HepG2 (cell line): ENCODE measurements around the gene LTBR. TPM values are rescaled to one million over a fixed set of nuclear protein-coding genes. Genes with fewer than 3 reads are reported as not detected.

Source experiments
- CC2D1A ChIP-seq: sonication (generic); formaldehyde crosslinking; IDR thresholded peaks from 2 replicates; pipeline ENCODE4 v1.8.1; 2023; ENCODE audit warnings: mild to moderate bottlenecking, missing genetic modification reagents
- FOXP1 ChIP-seq, 2 experiments: fragments of 450-650 bp in 1 of 2; IDR thresholded peaks; 2 replicates each; pipeline ENCODE4 v1.6.1; 2017 to 2018; ENCODE audit warnings: antibody characterized with exemption in 1 of 2
- GLMP ChIP-seq: sonication (generic); formaldehyde crosslinking; IDR thresholded peaks from 2 replicates; pipeline ENCODE4 v1.9.0; 2021; ENCODE audit warnings: missing genetic modification reagents, mild to moderate bottlenecking, borderline replicate concordance
- IRX3 ChIP-seq: sonication (generic); formaldehyde crosslinking; IDR thresholded peaks from 2 replicates; pipeline ENCODE4 v1.8.1; 2023; ENCODE audit warnings: mild to moderate bottlenecking, low read depth, missing genetic modification reagents, borderline replicate concordance
- KAT7 ChIP-seq: IDR thresholded peaks from 2 replicates; pipeline ENCODE4 v1.6.1; 2018; ENCODE audit warnings: borderline replicate concordance, missing compliant biosample characterization
- MATR3 ChIP-seq: sonication (generic); formaldehyde crosslinking; IDR thresholded peaks from 2 replicates; pipeline ENCODE4 v1.4.0; 2020; ENCODE audit warnings: missing genetic modification reagents
- MED13 ChIP-seq: sonication (generic); formaldehyde crosslinking; IDR thresholded peaks from 2 replicates; pipeline ENCODE4 v1.5.0; 2020; ENCODE audit warnings: missing genetic modification reagents
- REST ChIP-seq, 2 experiments: IDR thresholded peaks; 2 replicates each; pipeline ENCODE4 v1.6.1; 2011 to 2012; ENCODE audit warnings: low read length in 2 of 2, borderline replicate concordance in 1 of 2, low read depth in 1 of 2, mild to moderate bottlenecking in 1 of 2, moderate library complexity in 1 of 2
- RXRA ChIP-seq: sonication (generic); formaldehyde crosslinking; IDR thresholded peaks from 2 replicates; pipeline ENCODE4 v1.5.1; 2020; ENCODE audit warnings: missing genetic modification reagents
- RXRB ChIP-seq: IDR thresholded peaks from 2 replicates; pipeline ENCODE4 v1.6.1; 2016; ENCODE audit warnings: borderline replicate concordance, missing genetic modification reagents, missing compliant biosample characterization
- SALL1 ChIP-seq: sonication (generic); formaldehyde crosslinking; IDR thresholded peaks from 2 replicates; pipeline ENCODE4 v1.8.0; 2022; ENCODE audit warnings: mild to moderate bottlenecking, missing genetic modification reagents
- SNAI1 ChIP-seq: sonication (generic); formaldehyde crosslinking; IDR thresholded peaks from 2 replicates; pipeline ENCODE4 v1.5.0; 2020; ENCODE audit warnings: mild to moderate bottlenecking, missing genetic modification reagents, borderline replicate concordance
- TAF1 ChIP-seq: sonication (generic); formaldehyde crosslinking; IDR thresholded peaks from 2 replicates; pipeline ENCODE4 v1.4.0; 2020; ENCODE audit warnings: missing genetic modification reagents
- ZBTB1 ChIP-seq: sonication (generic); formaldehyde crosslinking; IDR thresholded peaks from 2 replicates; pipeline ENCODE4 v1.4.0; 2020; ENCODE audit warnings: missing genetic modification reagents, borderline replicate concordance
- ZFP36 ChIP-seq: fragments of 150-350 bp; IDR thresholded peaks from 2 replicates; pipeline ENCODE4 v1.6.1; 2018; ENCODE audit warnings: borderline replicate concordance, low read length, low read depth; ENCODE audit not compliant: partially characterized antibody
- ZNF337 ChIP-seq: sonication (generic); formaldehyde crosslinking; IDR thresholded peaks from 2 replicates; pipeline ENCODE4 v1.5.1; 2020; ENCODE audit warnings: missing genetic modification reagents, low read depth, mild to moderate bottlenecking, borderline replicate concordance
- ZNF441 ChIP-seq: sonication (generic); formaldehyde crosslinking; IDR thresholded peaks from 2 replicates; pipeline ENCODE4 v1.7.0; 2021; ENCODE audit warnings: missing genetic modification reagents, borderline replicate concordance
- ZNF580 ChIP-seq: IDR thresholded peaks from 2 replicates; pipeline ENCODE4 v1.6.1; 2016; ENCODE audit warnings: low read depth, borderline replicate concordance
- polyA plus RNA-seq, 8 experiments: library from polyadenylated mRNA; depleted of rRNA in 3 of 8; stranded (reverse) in 7 of 8; unstranded in 1 of 8; fragments of >200 nt; fragmentation: Illumina TruSeq in 4 of 8; extraction: Trizol in 4 of 8; gene quantifications; 2 replicates each; pipeline versions ENCODE4 v1.2.1 to v1.2.3, GENCODE V29; 2011 to 2016; ENCODE audit warnings: low read depth in 4 of 8, missing spikeins in 1 of 8, mixed read lengths in 1 of 8; ENCODE audit not compliant: insufficient read depth in 1 of 8
- total RNA-seq, 5 experiments: library from RNA; depleted of rRNA; stranded (reverse); fragments of >200 nt; fragmentation: Illumina TruSeq; extraction: Trizol; gene quantifications; 2 replicates each; pipeline ENCODE4 v1.2.3, GENCODE V29; 2016; ENCODE audit warnings: low read depth in 1 of 5

LTBR gene
- total and polyA plus RNA-seq, 2 of the 13 experiments (the other 11 are each of a cell fraction or from before 2014, with no cell fraction given): 31.4 to 34.8 TPM

GRCh38 chr12:6340745-6341416 is 43.1 kb upstream of the LTBR start (continued):
- TF ChIP-seq ZNF441 (no peak), FOXP1 (IDR thresholded peaks at IDR 0.05) (no peak), FOXP1 (CRISPR knock-in tag; IDR thresholded peaks at IDR 0.05) (no peak), IRX3 (CRISPR knock-in tag) (no peak), ZBTB1 (CRISPR knock-in tag) (no peak), MED13 (CRISPR knock-in tag) (no peak), SALL1 (CRISPR knock-in tag) (peak; percentile 5; the same call in 1 of the 2 replicates), RXRB (CRISPR knock-in tag) (no peak), CC2D1A (CRISPR knock-in tag) (no peak), ZNF337 (CRISPR knock-in tag) (no peak), KAT7 (CRISPR knock-in tag) (peak; percentile 48; the same call in 1 of the 2 replicates), ZFP36 (no peak), TAF1 (CRISPR knock-in tag) (no peak), RXRA (CRISPR knock-in tag) (no peak), REST (IDR thresholded peaks at IDR 0.05; ENCODE audit: borderline replicate concordance in 1 of 2, low read depth in 1 of 2, low read length in 2 of 2) (no peak), MATR3 (CRISPR knock-in tag) (no peak), ZNF580 (CRISPR knock-in tag) (no peak), SNAI1 (CRISPR knock-in tag) (0 out of 2 replicates have a peak, but pooled peaks have one; percentile 18), GLMP (CRISPR knock-in tag) (0 out of 2 replicates have a peak, but pooled peaks have one; percentile 38)
